Astrocyte of the hippocampus (primary cell): ENCODE data around the gene SRGAP2C.
"Not testable (repeated sequence)": the region's sequence is repeated elsewhere in the genome, so short reads cannot be mapped to it uniquely, and the experiment has no call there.

ENCODE experiments used
- DNase-seq: peaks from one replicate; pipeline ENCODE4 v3.0.0; 2011; ENCODE audit warnings: low read depth, low spot score

The SRGAP2C gene

GRCh38 chr1:121184290-121185127 is at the start of gene SRGAP2C, which contains the start of gene FAM72B:
Gene SRGAP2C (plus strand): TSS chr1:121184975. CDS start chr1:121187447, 2,472 bp downstream.
Gene FAM72B (minus strand): TSS chr1:121184340. CDS start chr1:121183489, 851 bp downstream.
- DNase-seq = peak; percentile 98

- DNase-seq = not testable (repeated sequence)
These were observed 44.4 kb upstream of the SRGAP2C start for GRCh38 chr1:121140393-121140792.

GRCh38 chr1:121148489-121149190 is 36.1 kb upstream of the SRGAP2C start:
- DNase-seq = not testable (repeated sequence)

- not testable (repeated sequence) for DNase-seq
These were observed 33.5 kb upstream of the SRGAP2C start for GRCh38 chr1:121151294-121151693.

GRCh38 chr1:121152788-121153187 is 32.0 kb upstream of the SRGAP2C start:
- DNase-seq = not testable (repeated sequence)

- not testable (repeated sequence) for DNase-seq
These were observed 30.0 kb upstream of the SRGAP2C start for GRCh38 chr1:121154811-121155210.

GRCh38 chr1:121155671-121156358 is 29.0 kb upstream of the SRGAP2C start:
- DNase-seq = peak; percentile 7

GRCh38 chr1:121156958-121157603 is 27.7 kb upstream of the SRGAP2C start:
- DNase-seq = not testable (repeated sequence)

- DNase-seq = not testable (repeated sequence)
These were observed 27.2 kb upstream of the SRGAP2C start for GRCh38 chr1:121157609-121158008.

- DNase-seq = not testable (repeated sequence)
These were observed 24.7 kb upstream of the SRGAP2C start for GRCh38 chr1:121160118-121160517.

- not testable (repeated sequence) for DNase-seq
These were observed 23.4 kb upstream of the SRGAP2C start for GRCh38 chr1:121161199-121161901.

- DNase-seq = peak; percentile 56
These were observed 20.7 kb upstream of the SRGAP2C start for GRCh38 chr1:121163850-121164757.

GRCh38 chr1:121165296-121165695 is 19.5 kb upstream of the SRGAP2C start:
- not testable (repeated sequence) for DNase-seq

GRCh38 chr1:121167225-121167738 is 17.5 kb upstream of the SRGAP2C start:
- DNase-seq = not testable (repeated sequence)

- not testable (repeated sequence) for DNase-seq
These were observed 16.6 kb upstream of the SRGAP2C start for GRCh38 chr1:121168152-121168668.

- not testable (repeated sequence) for DNase-seq
These were observed 8.1 kb upstream of the SRGAP2C start for GRCh38 chr1:121176649-121177048.

- DNase-seq = not testable (repeated sequence)
These were observed 6.6 kb upstream of the SRGAP2C start for GRCh38 chr1:121178197-121178596.

- peak; percentile 1 for DNase-seq
These were observed 908 bp upstream of the SRGAP2C start for GRCh38 chr1:121183867-121184266.

GRCh38 chr1:121185140-121185708 is 449 bp downstream of the SRGAP2C start:
- not testable (repeated sequence) for DNase-seq
